Hair follicle dermal papilla cell (primary cell): Measurements from ENCODE around the gene NFS1. TPM values are rescaled to one million over a fixed set of nuclear protein-coding genes. Genes with fewer than 3 reads are reported as not detected.

Experiments used
- small RNA-seq: library from RNA; depleted of rRNA; stranded (forward); fragments of <200 nt; gene quantifications from one replicate; pipeline ENCODE3, GENCODE V24; 2012
- total RNA-seq: library from RNA; depleted of rRNA; stranded (reverse); fragments of >200 nt; gene quantifications from 2 replicates; pipeline ENCODE4 v1.2.3, GENCODE V29; 2012

NFS1 gene
- total RNA-seq = 20.3 and 24.0 TPM in 2 replicates

GRCh38 chr20:35699127-35699956 lies at the start of gene NFS1, which contains the start of gene ROMO1:
NFS1 (minus strand) TSS chr20:35699352; CDS start chr20:35699288, 64 bp downstream.
ROMO1 (plus strand) TSS chr20:35699405; CDS start chr20:35699633, 228 bp downstream.

DNA sequence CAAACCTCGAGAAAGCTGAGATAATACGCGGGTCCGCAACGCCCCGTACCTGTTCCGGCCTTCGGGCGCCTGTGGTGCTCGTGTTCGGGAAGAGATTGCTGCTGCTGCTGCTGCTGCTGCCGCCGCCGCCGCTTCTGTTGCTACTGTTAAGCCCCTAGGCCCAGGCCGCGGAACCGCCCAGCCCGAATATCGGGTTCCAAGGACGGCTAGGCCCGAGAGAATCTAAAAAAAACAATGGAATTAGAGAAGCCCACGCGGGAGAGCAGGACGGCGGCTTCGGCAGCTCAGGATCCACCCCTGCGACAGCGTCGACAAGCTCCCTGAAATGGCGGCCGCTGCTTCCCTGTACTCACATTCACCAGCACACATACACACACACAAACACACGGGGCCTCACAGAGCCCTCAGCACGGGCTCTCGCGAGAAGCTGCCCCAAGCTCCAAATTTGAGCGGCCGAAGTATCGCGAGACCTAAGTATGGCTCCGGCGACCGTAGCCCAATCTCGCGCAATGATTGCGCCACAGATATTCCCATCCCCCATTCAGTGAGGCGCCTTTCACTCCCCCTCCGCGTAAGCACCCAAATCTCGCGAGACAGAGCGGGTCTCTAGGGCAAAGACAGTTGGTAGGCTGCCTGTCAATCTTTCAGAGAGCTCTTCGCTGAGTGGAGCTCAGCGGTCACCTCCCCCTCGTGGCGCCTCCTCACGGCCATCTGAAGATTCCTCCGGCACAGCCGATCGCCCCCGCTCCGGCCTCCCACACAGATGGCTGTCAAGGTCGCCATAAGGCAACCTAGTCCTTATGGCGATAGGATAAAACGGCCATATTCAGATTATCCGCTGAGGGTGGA lies 43.0 kb upstream of the NFS1 start, which contains the start of gene RBM39:
Gene RBM39 (minus strand): TSS at position 369 of the 849 bp plus-strand sequence. CDS start 1,386 bp downstream, outside the sequence.

GRCh38 chr20:35664466-35665206 lies 34.5 kb downstream of the NFS1 start, which contains the start of the genes CPNE1 and RBM12:
CPNE1 (minus strand) TSS chr20:35664900; CDS start chr20:35632923, 31,977 bp downstream.
RBM12 (minus strand) TSS chr20:35664900; CDS start chr20:35655322, 9,578 bp downstream.

Small RNAs within 50 kb of the gene (small RNA-seq; reads per million reads assigned to genes)
- not detected for gene RNU6-759P

Other genes with a start within 250 kb of the NFS1 start
- 24.2 and 35.7 TPM in 2 replicates for gene CEP250, start 243.8 kb downstream of the NFS1 start, total RNA-seq
- not detected in 2 replicates for gene C20orf173, start 169.7 kb downstream of the NFS1 start, total RNA-seq
- 282 and 421 TPM in 2 replicates for gene ERGIC3, start 157.3 kb downstream of the NFS1 start, total RNA-seq
- 2.1 and 4.6 TPM in 2 replicates for gene SPAG4, start 83.5 kb downstream of the NFS1 start, total RNA-seq
- 131 and 200 TPM in 2 replicates for gene CPNE1, start 34.5 kb downstream of the NFS1 start, total RNA-seq
- gene RBM12, start 34.5 kb downstream of the NFS1 start, total RNA-seq = 58.7 and 70.9 TPM in 2 replicates
- 79.3 and 126 TPM in 2 replicates for gene ROMO1, start 53 bp upstream of the NFS1 start, total RNA-seq
- gene RBM39, start 42.9 kb upstream of the NFS1 start, total RNA-seq = 197 and 296 TPM in 2 replicates
- gene PHF20, start 72.7 kb upstream of the NFS1 start, total RNA-seq = 37.3 and 37.8 TPM in 2 replicates